HG03565 (cell line): ENCODE results near the gene TLCD5.

Experiments
- ATAC-seq: cut with Tn5 transposase; IDR thresholded peaks from one replicate; pipeline ENCODE4 v1.9.1; 2021; ENCODE audit warnings: mild to moderate bottlenecking, moderate library complexity; ENCODE audit not compliant: unreplicated experiment

Gene TLCD5

GRCh38 chr11:120375076-120375475, 50.0 kb downstream of the TLCD5 start:
- no peak for ATAC-seq

- no peak for ATAC-seq
Observed at GRCh38 chr11:120376547-120377182, 51.6 kb downstream of the TLCD5 start.

GRCh38 chr11:120378474-120378873, 53.4 kb downstream of the TLCD5 start:
- ATAC-seq = no peak

GRCh38 chr11:120381401-120381800, 56.3 kb downstream of the TLCD5 start:
- no peak for ATAC-seq
